HEK293T (cell line): ENCODE results near the gene NPLOC4.

ENCODE experiments used
- CTBP1 ChIP-seq: fragments of 450-650 bp; IDR thresholded peaks from 2 replicates; pipeline ENCODE4 v1.6.1; 2016; ENCODE audit warnings: borderline replicate concordance
- ELF4 ChIP-seq: fragments of 450-650 bp; IDR thresholded peaks from 2 replicates; pipeline ENCODE4 v1.6.1; 2017; ENCODE audit warnings: antibody characterized with exemption
- FOXA1 ChIP-seq: fragments of 450-650 bp; IDR thresholded peaks from 2 replicates; pipeline ENCODE4 v1.6.1; 2016; ENCODE audit warnings: mild to moderate bottlenecking
- FOXM1 ChIP-seq: fragments of 450-650 bp; IDR thresholded peaks from 2 replicates; pipeline ENCODE4 v1.6.1; 2017; ENCODE audit warnings: mild to moderate bottlenecking, borderline replicate concordance
- L3MBTL2 ChIP-seq: fragments of 450-650 bp; conservative IDR thresholded peaks from 2 replicates; pipeline ENCODE4 v1.6.1; 2016; ENCODE audit warnings: mild to moderate bottlenecking
- LEF1 ChIP-seq: fragments of 450-650 bp; IDR thresholded peaks from 2 replicates; pipeline ENCODE4 v1.6.1; 2017; ENCODE audit warnings: mild to moderate bottlenecking, borderline replicate concordance
- NFRKB ChIP-seq: fragments of 450-650 bp; IDR thresholded peaks from 2 replicates; pipeline ENCODE4 v1.6.1; 2016; ENCODE audit warnings: mild to moderate bottlenecking, moderate library complexity
- SP1 ChIP-seq: fragments of 450-650 bp; IDR thresholded peaks from 2 replicates; pipeline ENCODE4 v1.6.1; 2017
- SUZ12 ChIP-seq: fragments of 450-650 bp; IDR thresholded peaks from 2 replicates; pipeline ENCODE4 v1.6.1; 2016; ENCODE audit warnings: mild to moderate bottlenecking
- ZNF384 ChIP-seq: fragments of 450-650 bp; IDR thresholded peaks from 2 replicates; pipeline ENCODE4 v1.6.1; 2016
- TF ChIP-seq, protein P1 (sequence below): fragments of 450-650 bp; IDR thresholded peaks from 2 replicates; pipeline ENCODE4 v1.6.1; 2016

DNA sequence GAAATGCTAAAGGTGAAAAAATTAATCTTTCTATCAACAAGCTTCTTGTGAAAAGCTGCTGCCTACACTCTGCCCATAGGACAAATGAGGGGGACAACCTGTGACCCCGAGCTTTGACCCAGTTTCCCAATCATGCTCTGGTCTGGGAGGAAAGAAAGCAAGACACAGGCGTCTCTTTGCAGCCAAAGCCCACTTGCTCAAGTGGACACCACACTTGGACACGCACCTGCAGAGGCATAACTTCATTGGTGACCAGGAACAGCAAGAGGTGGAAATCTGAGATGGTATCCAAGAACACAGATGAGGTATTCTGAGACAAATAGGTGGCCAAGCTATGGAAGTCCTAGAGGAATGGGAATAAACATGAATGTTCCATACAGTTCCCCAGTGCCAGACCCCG is 69.7 kb downstream of the NPLOC4 start:
- TF ChIP-seq FOXM1 (no peak), LEF1 (no peak), CTBP1 (no peak), ELF4 (no peak), NFRKB (no peak), SP1 (no peak), FOXA1 (no peak), SUZ12 (no peak), L3MBTL2 (no peak), ZNF384 (no peak)
- TF ChIP-seq, protein P1, sequence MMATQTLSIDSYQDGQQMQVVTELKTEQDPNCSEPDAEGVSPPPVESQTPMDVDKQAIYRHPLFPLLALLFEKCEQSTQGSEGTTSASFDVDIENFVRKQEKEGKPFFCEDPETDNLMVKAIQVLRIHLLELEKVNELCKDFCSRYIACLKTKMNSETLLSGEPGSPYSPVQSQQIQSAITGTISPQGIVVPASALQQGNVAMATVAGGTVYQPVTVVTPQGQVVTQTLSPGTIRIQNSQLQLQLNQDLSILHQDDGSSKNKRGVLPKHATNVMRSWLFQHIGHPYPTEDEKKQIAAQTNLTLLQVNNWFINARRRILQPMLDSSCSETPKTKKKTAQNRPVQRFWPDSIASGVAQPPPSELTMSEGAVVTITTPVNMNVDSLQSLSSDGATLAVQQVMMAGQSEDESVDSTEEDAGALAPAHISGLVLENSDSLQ: no peak
